Activated T-cell treated with anti-CD3 and anti-CD28 coated beads for 1 hour (primary cell): ENCODE measurements around the gene AP2S1.
"Not testable (repeated sequence)": the region's sequence is repeated elsewhere in the genome, so short reads cannot be mapped to it uniquely, and the experiment has no call there.

Experiments
- DNase-seq: peaks from one replicate; pipeline ENCODE4 v3.0.0-alpha.2; 2020; ENCODE audit warnings: low read depth

Gene AP2S1

GRCh38 chr19:46804432-46804831 lies 46.2 kb downstream of the AP2S1 start:
- DNase-seq = not testable (repeated sequence)

- no peak for DNase-seq
Measured at GRCh38 chr19:46803555-46803954, 47.1 kb downstream of the AP2S1 start.

GRCh38 chr19:46802152-46802551 lies 48.5 kb downstream of the AP2S1 start:
- DNase-seq = no peak

GRCh38 chr19:46798713-46799112 lies 51.9 kb downstream of the AP2S1 start:
- DNase-seq = no peak

GRCh38 chr19:46797881-46798280 lies 52.8 kb downstream of the AP2S1 start:
- no peak for DNase-seq

GRCh38 chr19:46791944-46792343 lies 58.7 kb downstream of the AP2S1 start:
- no peak for DNase-seq

- DNase-seq = no peak
Measured at GRCh38 chr19:46789371-46789770, 61.3 kb downstream of the AP2S1 start.

GRCh38 chr19:46788968-46789338 lies 61.7 kb downstream of the AP2S1 start:
- no peak for DNase-seq

- DNase-seq = peak; percentile 96
Measured at GRCh38 chr19:46788262-46788967, 62.2 kb downstream of the AP2S1 start, which contains the start of gene SLC1A5. Gene SLC1A5 (minus strand): TSS chr19:46788594. CDS start chr19:46787965, 629 bp downstream.
